T-helper 22 cell (primary cell): ENCODE results near the gene ZNF800.
A peak's percentile ranks its signal among the peaks of the same experiment; 100 is the strongest.

ENCODE experiments used
- DNase-seq: peaks from one replicate; pipeline ENCODE4 v3.0.0-alpha.2; 2020; ENCODE audit warnings: low read depth

The ZNF800 gene

GRCh38 chr7:127348247-127348631 is 44.3 kb downstream of the ZNF800 start:
- no peak for DNase-seq

GRCh38 chr7:127347567-127348246 is 44.8 kb downstream of the ZNF800 start:
- DNase-seq = peak; percentile 43

GRCh38 chr7:127346575-127347256 is 45.8 kb downstream of the ZNF800 start:
- DNase-seq = no peak

- DNase-seq = no peak
Measured at GRCh38 chr7:127342596-127342995, 49.9 kb downstream of the ZNF800 start.

GRCh38 chr7:127338122-127338521 is 54.4 kb downstream of the ZNF800 start:
- DNase-seq = no peak

GRCh38 chr7:127337581-127337980 is 54.9 kb downstream of the ZNF800 start:
- DNase-seq = no peak

- no peak for DNase-seq
Measured at GRCh38 chr7:127336458-127336857, 56.0 kb downstream of the ZNF800 start.

- no peak for DNase-seq
Measured at GRCh38 chr7:127332880-127333279, 59.6 kb downstream of the ZNF800 start.

- no peak for DNase-seq
Measured at GRCh38 chr7:127330070-127330469, 62.4 kb downstream of the ZNF800 start.

- no peak for DNase-seq
Measured at GRCh38 chr7:127322832-127323493, 69.5 kb downstream of the ZNF800 start.

- peak; percentile 12 for DNase-seq
Measured at GRCh38 chr7:127322351-127322750, 70.2 kb downstream of the ZNF800 start.

GRCh38 chr7:127320974-127321373 is 71.5 kb downstream of the ZNF800 start:
- no peak for DNase-seq
